GM12878 (cell line): Measurements from ENCODE around the gene SVIP. TPM values are rescaled to one million over a fixed set of nuclear protein-coding genes. Genes with fewer than 3 reads are reported as not detected.

Source experiments
- ATAC-seq: fragments of 200-7000 bp; cut with Tn5 transposase; 3 replicates; pipeline ENCODE4 v1.9.1; 2020; ENCODE audit warnings: mild to moderate bottlenecking, moderate library complexity
- BruUV-seq: library from RNA; stranded (reverse); fragments of 400-500 nt; replicated peaks from 2 replicates; lab custom pipeline; 2021; lab: Mats Ljungman, UMichigan
- CTCF ChIA-PET: fragments of 300-600 bp; sonication (Branson Sonifier 250); formaldehyde crosslinking; extraction: SDS; loops from one replicate; lab custom pipeline; 2021; ENCODE audit warnings: inconsistent platforms; lab: Yijun Ruan, JAX
- POLR2A ChIA-PET: fragments of 350-600 bp; formaldehyde crosslinking; extraction: SDS; loops from one replicate; lab custom pipeline; 2021; ENCODE audit warnings: inconsistent platforms; lab: Charles Lee
- RAD21 ChIA-PET: fragments of 300-600 bp; sonication (Branson Sonifier 250); formaldehyde crosslinking; loops from one replicate; lab custom pipeline; 2023; ENCODE audit warnings: antibody characterized with exemption; ENCODE audit not compliant: unreplicated experiment; lab: Charles Lee
- SMC1A ChIA-PET: fragments of 300-600 bp; sonication (Branson Sonifier 250); formaldehyde crosslinking; loops from one replicate; lab custom pipeline; 2023; ENCODE audit not compliant: unreplicated experiment, uncharacterized antibody; lab: Charles Lee
- DNase-seq: peaks from one replicate; pipeline ENCODE4 v3.0.0-alpha.2; 2011; ENCODE audit warnings: low read depth, low spot score
- FAIRE-seq: peaks from 3 replicates; lab custom pipeline; 2011; peaks lifted over from hg19 to GRCh38; lab: Jason Lieb, UNC
- H2AFZ ChIP-seq: 2 replicates; pipeline ENCODE4 v1.6.0; 2011; ENCODE audit warnings: low read depth, low read length, control low read depth; ENCODE audit not compliant: control insufficient read depth
- H3K27ac ChIP-seq: 2 replicates; pipeline ENCODE4 v1.5.1; 2011; ENCODE audit warnings: control low read depth; ENCODE audit not compliant: control insufficient read depth, insufficient read depth
- H3K27me3 ChIP-seq, 2 experiments: replicated peaks in 1 of 2; 2 replicates each; pipeline versions ENCODE4 v1.6.0 to v1.6.1; 2011; ENCODE audit warnings: low read length in 1 of 2; ENCODE audit not compliant: control insufficient read depth in 2 of 2, insufficient read depth in 2 of 2
- H3K36me3 ChIP-seq, 2 experiments: 2 replicates each; pipeline ENCODE4 v1.5.1; 2011; ENCODE audit warnings: low read length in 1 of 2; ENCODE audit not compliant: control insufficient read depth in 2 of 2, insufficient read depth in 2 of 2
- H3K4me1 ChIP-seq: 2 replicates; pipeline ENCODE4 v1.6.1; 2011; ENCODE audit warnings: mild to moderate bottlenecking, low read length, moderate library complexity, mixed read lengths; ENCODE audit not compliant: control insufficient read depth, insufficient read depth
- H3K4me2 ChIP-seq: 2 replicates; pipeline ENCODE4 v1.6.0; 2011; ENCODE audit warnings: control low read depth; ENCODE audit not compliant: control insufficient read depth, insufficient read depth
- H3K4me3 ChIP-seq: fragments of 200-600 bp; sonication (generic); 2 replicates; pipeline ENCODE4 v1.5.1; 2016
- H3K79me2 ChIP-seq: 2 replicates; pipeline ENCODE4 v1.6.0; 2011; ENCODE audit warnings: low read length; ENCODE audit not compliant: control insufficient read depth, insufficient read depth
- H3K9ac ChIP-seq: 2 replicates; pipeline ENCODE4 v1.8.0; 2011; ENCODE audit warnings: low read length, control low read depth, mixed read lengths; ENCODE audit not compliant: control insufficient read depth, insufficient read depth
- H3K9me3 ChIP-seq: replicated peaks from 3 replicates; pipeline ENCODE4 v1.5.1; 2011; ENCODE audit warnings: mild to moderate bottlenecking, low read length; ENCODE audit not compliant: control insufficient read depth, insufficient read depth
- H4K20me1 ChIP-seq: 2 replicates; pipeline ENCODE4 v1.6.0; 2011; ENCODE audit not compliant: control insufficient read depth, insufficient read depth
- HDGF ChIP-seq: fragments of 450-650 bp; IDR thresholded peaks from 2 replicates; pipeline ENCODE4 v1.6.1; 2016; ENCODE audit warnings: antibody characterized with exemption
- MYC ChIP-seq: IDR thresholded peaks from 2 replicates; pipeline ENCODE4 v1.6.1; 2011; ENCODE audit warnings: mild to moderate bottlenecking, low read length, moderate library complexity, inconsistent platforms; ENCODE audit not compliant: insufficient read depth, insufficient replicate concordance, insufficient read length, severe bottlenecking
- NR2C2 ChIP-seq: IDR thresholded peaks from 2 replicates; pipeline ENCODE4 v1.6.1; 2011; ENCODE audit warnings: borderline replicate concordance, low read depth; ENCODE audit not compliant: control insufficient read depth, insufficient read length
- RUNX3 ChIP-seq: IDR thresholded peaks from 2 replicates; pipeline ENCODE4 v1.6.1; 2012; ENCODE audit warnings: low read length, inconsistent platforms
- TBL1XR1 ChIP-seq: IDR thresholded peaks from 2 replicates; pipeline ENCODE4 v1.6.1; 2012; ENCODE audit warnings: low read depth, low read length, improper control_type of control experiment
- ZNF274 ChIP-seq: IDR thresholded peaks from one replicate; pipeline ENCODE4 v1.8.0; 2011; ENCODE audit not compliant: insufficient read length, insufficient read depth
- WGBS: methylation state at CpG from one replicate; pipeline ENCODE4 v1.1.6; 2016; ENCODE audit warnings: low lambda C conversion rate; ENCODE audit not compliant: insufficient replicate concordance, insufficient coverage; ENCODE audit errors: missing lambda C conversion rate; 5-methylcytosine and 5-hydroxymethylcytosine counted together
- in situ Hi-C: fragments of 300-500 bp; cut with MboI; formaldehyde crosslinking; loops from 9 replicates; pipeline ENCODE4 v1.14.3; 2018; ENCODE audit warnings: mixed read lengths
- intact Hi-C: fragments of 100-400 bp; cut with micrococcal nuclease; formaldehyde crosslinking; loops from one replicate; pipeline ENCODE4 v1.14.2; 2022; ENCODE audit not compliant: unreplicated experiment
- polyA plus RNA-seq, 11 experiments: library from polyadenylated mRNA; depleted of rRNA in 4 of 11; unstranded in 6 of 11; stranded (reverse) in 5 of 11; fragments of >200 nt; fragmentation: Nextera tagmentation in 4 of 11; fragmentation: Illumina TruSeq in 1 of 11; extraction: Ambion mirVana in 4 of 11; extraction: Trizol in 1 of 11; gene quantifications; 1 replicate in 1 of 11; 2 replicates in 10 of 11; pipeline versions ENCODE4 v1.2.1 to v1.2.3, GENCODE V29; 2011 to 2016; ENCODE audit warnings: inconsistent platforms in 2 of 11, missing spikeins in 2 of 11, low read depth in 1 of 11
- total RNA-seq, 4 experiments: library from RNA; depleted of rRNA in 3 of 4; stranded (reverse); fragments of >200 nt in 3 of 4; fragmentation: Illumina TruSeq in 1 of 4; extraction: Trizol in 1 of 4; gene quantifications; 2 replicates each; pipeline versions ENCODE4 v1.2.1 to v1.2.3, GENCODE V29; 2013 to 2021

Gene SVIP
- total and polyA plus RNA-seq, 10 of the 15 experiments (the other 5 are each of a cell fraction or from before 2014, with no cell fraction given): 17.8 to 78.0 (median 55.4) TPM

DNA sequence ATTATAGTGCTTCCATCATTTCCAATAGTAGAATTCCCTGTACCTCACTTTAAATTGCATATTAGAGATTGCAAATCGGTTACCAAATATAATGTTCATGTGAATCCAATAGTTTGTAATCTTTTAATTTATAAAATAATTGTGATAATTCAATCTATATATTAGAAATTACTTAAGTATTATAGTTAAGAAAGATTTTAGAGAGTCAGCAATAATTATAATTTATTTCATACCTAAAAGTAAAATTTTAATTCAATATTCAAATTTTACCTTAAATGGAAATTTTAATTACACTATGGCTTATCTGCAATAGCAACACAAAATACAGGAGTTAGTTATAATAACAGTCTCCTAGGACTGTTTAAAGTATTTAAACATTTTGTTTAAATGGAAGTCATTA, 17.1 kb upstream of the SVIP start:
- no peaks in the 10 kb centered on the region for H3K79me2 ChIP-seq
- H3K27ac ChIP-seq: no peak overlapping the region
- 0% methylated on average over 1 of the region's 1 CpG for WGBS
- ChIA-PET RAD21 (no interaction called here), POLR2A (no interaction called here), CTCF (no interaction called here), SMC1A (no interaction called here)
- in situ Hi-C loops: no loop called here
- TF ChIP-seq ZNF274 (no peak), TBL1XR1 (no peak), MYC (no peak)
- H3K27me3 ChIP-seq: no peaks in the 10 kb centered on the region
- H4K20me1 ChIP-seq: no peaks in the 10 kb centered on the region
- no peak for DNase-seq
- H3K4me1 ChIP-seq: no peaks in the 10 kb centered on the region
- FAIRE-seq: no peak
- no peaks in the 10 kb centered on the region for H3K9me3 ChIP-seq
- H2AFZ ChIP-seq: no peak overlapping the region
- H3K9ac ChIP-seq: no peak overlapping the region
- no peak for ATAC-seq
- no peaks in the 10 kb centered on the region for H3K36me3 ChIP-seq
- no TSS peak for BruUV-seq
- intact Hi-C loops: no loop called here
- H3K4me3 ChIP-seq: no peak overlapping the region
- no peak overlapping the region for H3K4me2 ChIP-seq

- in situ Hi-C loops: no loop called here
- Histone ChIP-seq H3K27me3 (no peaks in the 10 kb centered on the region), H3K36me3 (no peaks in the 10 kb centered on the region), H3K4me3 (no peak overlapping the region), H3K27ac (no peak overlapping the region), H3K4me2 (no peak overlapping the region), H2AFZ (no peak overlapping the region), H3K9me3 (no peaks in the 10 kb centered on the region), H4K20me1 (no peaks in the 10 kb centered on the region), H3K4me1 (no peaks in the 10 kb centered on the region), H3K9ac (no peak overlapping the region), H3K79me2 (peaks cover 13% of the 10 kb centered on the region)
- 67% methylated on average over 3 of the region's 3 CpGs for WGBS
- DNase-seq (no peak), FAIRE-seq (no peak), ATAC-seq (no peak)
- ChIA-PET POLR2A (no interaction called here), CTCF (no interaction called here), SMC1A (interaction anchor here (0.6 kb wide), 1 partner anchor 499 kb away, joined by 3 read pairs; no protein-coding TSS in a partner anchor), RAD21 (no interaction called here)
- no TSS peak for BruUV-seq
- TF ChIP-seq NR2C2 (no peak), HDGF (no peak), RUNX3 (no peak)
- intact Hi-C loops: no loop called here
Observed at GRCh38 chr11:22832315-22833015, 2.9 kb upstream of the SVIP start.
